Upper lobe of left lung (tissue), 6 donors: ENCODE measurements around the gene MTURN. TPM values are rescaled to one million over a fixed set of nuclear protein-coding genes. Genes with fewer than 3 reads are reported as not detected.
"Not testable (repeated sequence)": the region's sequence is repeated elsewhere in the genome, so short reads cannot be mapped to it uniquely, and the experiment has no call there.

Source experiments
- ATAC-seq, 2 donors: fragments of 200-7000 bp; cut with Tn5 transposase; one replicate each; pipeline ENCODE4 v1.9.1; 2022; ENCODE audit warnings: mild to moderate bottlenecking in 2 of 2, moderate library complexity in 2 of 2; ENCODE audit not compliant: low FRiP score in 2 of 2
- DNase-seq, 2 donors: peaks; one replicate each; pipeline ENCODE4 v3.0.0-alpha.2; 2019 to 2020
- H3K27ac ChIP-seq, 4 donors: fragments of 200-600 bp; sonication (generic); one replicate each; pipeline ENCODE4 v1.5.1; 2016 to 2019
- H3K27me3 ChIP-seq, 4 donors: fragments of 200-600 bp; sonication (generic); one replicate each; pipeline ENCODE4 v1.5.1; 2017 to 2019
- H3K36me3 ChIP-seq, 4 donors: fragments of 200-600 bp; sonication (generic); one replicate each; pipeline ENCODE4 v1.5.1; 2016 to 2019
- H3K4me1 ChIP-seq, 4 donors: fragments of 200-600 bp; sonication (generic); one replicate each; pipeline ENCODE4 v1.5.1; 2018 to 2019
- H3K4me3 ChIP-seq, 4 donors: fragments of 200-600 bp; sonication (generic); one replicate each; pipeline ENCODE4 v1.5.1; 2017 to 2019; ENCODE audit warnings: mild to moderate bottlenecking in 2 of 4, moderate library complexity in 1 of 4
- H3K9me3 ChIP-seq, 4 donors: fragments of 200-600 bp; sonication (generic); one replicate each; pipeline ENCODE4 v1.5.1; 2018 to 2019
- EP300 ChIP-seq, 4 donors: sonication (generic); formaldehyde crosslinking; IDR thresholded peaks; one replicate each; pipeline ENCODE4 v1.5.1; 2017; ENCODE audit warnings: antibody characterized with exemption in 4 of 4, control low read depth in 2 of 4
- POLR2A ChIP-seq, 4 donors: fragments of 450-650 bp; IDR thresholded peaks; one replicate each; pipeline ENCODE4 v1.5.1; 2016 to 2017; ENCODE audit warnings: antibody characterized with exemption in 4 of 4, mild to moderate bottlenecking in 2 of 4
- POLR2AphosphoS5 ChIP-seq, 2 donors: sonication (generic); formaldehyde crosslinking; IDR thresholded peaks; one replicate each; pipeline ENCODE4 v1.5.1; 2017; ENCODE audit warnings: antibody characterized with exemption in 2 of 2
- WGBS, 2 donors: methylation state at CpG; one replicate each; pipeline ENCODE4 v1.1.5; 2017 to 2018; 5-methylcytosine and 5-hydroxymethylcytosine counted together
- total RNA-seq, 6 donors: library from RNA; depleted of rRNA in 4 of 6; stranded (reverse); fragments of >200 nt in 4 of 6; gene quantifications; one replicate each; pipeline versions ENCODE4 v1.1.0 to v1.2.1, GENCODE V29; 2016 to 2021
- TF ChIP-seq, protein P1 (sequence below), 6 experiments: fragments of 450-650 bp in 4 of 6; fragments of 200-600 bp in 2 of 6; sonication (generic) in 2 of 6; IDR thresholded peaks; one replicate each; pipeline ENCODE4 v1.5.1; 2016 to 2019; ENCODE audit warnings: antibody characterized with exemption in 6 of 6
- donor health status: DM: no; HTN: no; CAD: no; lungs with moderate emphysema.
- donor health status: DM: no; HTN: yes; CAD: no; lungs with severe emphysema.

MTURN gene
- total RNA-seq, 6 donors from 2014 or later, result 27.2 to 112 (median 39.6) TPM

DNA sequence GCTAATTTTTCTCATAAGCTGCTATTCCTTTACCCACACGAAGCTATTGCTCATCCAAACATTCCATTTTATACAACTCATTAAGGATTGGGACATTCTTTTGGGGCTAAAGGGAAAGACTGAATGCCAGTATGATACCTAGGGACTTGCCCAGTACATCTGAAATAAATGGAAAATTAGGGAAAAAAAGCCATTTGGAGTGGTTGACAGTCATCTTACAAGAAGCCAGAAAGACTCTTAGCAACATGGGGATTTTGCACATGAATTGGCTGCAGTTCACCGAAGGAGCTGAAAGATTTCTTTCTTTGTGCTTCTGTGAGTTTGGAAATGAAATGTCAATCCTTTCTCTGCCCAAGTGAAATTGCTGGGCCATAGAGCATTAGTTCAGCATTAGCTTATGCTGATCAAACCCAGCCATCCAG lies 43.3 kb upstream of the MTURN start:
- DNase-seq (no peak), ATAC-seq (peak in 1 of 2 donors; percentile 71)

DNA sequence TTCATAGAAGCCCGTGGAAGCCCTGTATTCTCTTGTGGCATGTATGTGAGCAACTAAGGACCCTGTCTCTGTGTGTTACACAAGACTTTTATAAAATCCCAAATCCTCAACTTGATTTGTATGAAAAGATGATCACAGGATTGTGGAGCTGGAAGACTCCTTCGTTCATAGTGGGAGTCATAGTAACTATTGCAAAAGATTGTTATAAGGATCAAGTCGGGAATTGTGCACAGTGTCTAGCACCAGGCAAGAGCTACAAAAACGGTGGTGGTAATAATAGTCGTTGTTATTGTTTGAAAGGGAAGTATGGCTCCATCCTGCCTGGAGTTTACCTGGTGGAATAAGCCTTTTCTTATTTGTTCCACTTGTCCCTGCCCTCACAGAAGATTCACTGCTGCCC lies 42.8 kb upstream of the MTURN start:
- no peak for DNase-seq
- Histone ChIP-seq H3K27me3 (no peaks in the 10 kb centered on the region), H3K36me3 (no peaks in the 10 kb centered on the region), H3K4me1 (no peaks in the 10 kb centered on the region), H3K9me3 (no peaks in the 10 kb centered on the region), H3K4me3 (no peak overlapping the region), H3K27ac (no peak overlapping the region)
- TF ChIP-seq POLR2A (IDR thresholded peaks at IDR 0.05) (no peak), EP300 (IDR thresholded peaks at IDR 0.05) (no peak), POLR2AphosphoS5 (IDR thresholded peaks at IDR 0.05) (no peak)
- TF ChIP-seq, protein P1, sequence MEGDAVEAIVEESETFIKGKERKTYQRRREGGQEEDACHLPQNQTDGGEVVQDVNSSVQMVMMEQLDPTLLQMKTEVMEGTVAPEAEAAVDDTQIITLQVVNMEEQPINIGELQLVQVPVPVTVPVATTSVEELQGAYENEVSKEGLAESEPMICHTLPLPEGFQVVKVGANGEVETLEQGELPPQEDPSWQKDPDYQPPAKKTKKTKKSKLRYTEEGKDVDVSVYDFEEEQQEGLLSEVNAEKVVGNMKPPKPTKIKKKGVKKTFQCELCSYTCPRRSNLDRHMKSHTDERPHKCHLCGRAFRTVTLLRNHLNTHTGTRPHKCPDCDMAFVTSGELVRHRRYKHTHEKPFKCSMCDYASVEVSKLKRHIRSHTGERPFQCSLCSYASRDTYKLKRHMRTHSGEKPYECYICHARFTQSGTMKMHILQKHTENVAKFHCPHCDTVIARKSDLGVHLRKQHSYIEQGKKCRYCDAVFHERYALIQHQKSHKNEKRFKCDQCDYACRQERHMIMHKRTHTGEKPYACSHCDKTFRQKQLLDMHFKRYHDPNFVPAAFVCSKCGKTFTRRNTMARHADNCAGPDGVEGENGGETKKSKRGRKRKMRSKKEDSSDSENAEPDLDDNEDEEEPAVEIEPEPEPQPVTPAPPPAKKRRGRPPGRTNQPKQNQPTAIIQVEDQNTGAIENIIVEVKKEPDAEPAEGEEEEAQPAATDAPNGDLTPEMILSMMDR (IDR thresholded peaks at IDR 0.05), result no peak
- peak in 1 of 2 donors; percentile 66 for ATAC-seq
- WGBS, 2 donors, result 87 to 90% methylated on average over 5 of the region's 5 CpGs

More for the DNA sequence above, 43.3 kb upstream of the MTURN start:
- Histone ChIP-seq H3K4me1 (no peaks in the 10 kb centered on the region), H3K27ac (no peak overlapping the region), H3K36me3 (no peaks in the 10 kb centered on the region), H3K4me3 (no peak overlapping the region), H3K9me3 (no peaks in the 10 kb centered on the region), H3K27me3 (no peaks in the 10 kb centered on the region)
- 78 to 80% methylated on average over 2 of the region's 2 CpGs for WGBS, 2 donors
- no peak for TF ChIP-seq POLR2A (IDR thresholded peaks at IDR 0.05)
- TF ChIP-seq, protein P1 (IDR thresholded peaks at IDR 0.05), result no peak
- TF ChIP-seq EP300 (IDR thresholded peaks at IDR 0.05), result no peak
- TF ChIP-seq POLR2AphosphoS5 (IDR thresholded peaks at IDR 0.05), result no peak

DNA sequence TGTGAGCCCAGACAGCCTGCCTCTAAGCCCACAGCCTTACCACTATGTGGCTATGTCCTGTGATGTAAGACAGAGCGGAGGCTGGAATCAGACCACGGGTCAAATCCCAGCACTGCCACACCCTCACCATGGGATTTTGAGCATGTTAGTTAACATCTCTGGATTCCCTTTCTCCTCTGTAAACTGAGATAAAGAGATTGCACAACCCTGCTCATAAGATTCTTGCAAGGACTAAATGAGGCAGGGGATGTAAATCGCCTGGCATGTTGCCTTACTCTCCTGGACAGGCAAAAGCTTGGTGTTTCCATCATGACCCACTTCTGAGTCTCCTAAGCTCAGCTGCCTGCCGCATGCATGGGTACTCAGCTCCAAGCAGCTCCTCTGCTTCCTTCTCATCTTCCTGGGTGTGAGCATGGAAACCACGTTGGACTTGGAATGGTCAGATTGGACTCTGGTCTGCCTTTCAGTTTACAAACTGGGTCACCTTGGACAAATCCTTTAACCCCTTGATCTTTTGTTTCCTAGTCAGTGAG lies 41.3 kb upstream of the MTURN start:
- Histone ChIP-seq H3K4me1 (no peaks in the 10 kb centered on the region), H3K36me3 (no peaks in the 10 kb centered on the region), H3K27me3 (no peaks in the 10 kb centered on the region), H3K9me3 (no peaks in the 10 kb centered on the region), H3K4me3 (no peak overlapping the region), H3K27ac (no peak overlapping the region)
- 68 to 76% methylated on average over 5 of the region's 5 CpGs for WGBS, 2 donors
- DNase-seq (no peak), ATAC-seq (peak; percentile 15 to 94)
- TF ChIP-seq POLR2A (IDR thresholded peaks at IDR 0.05) (no peak), EP300 (IDR thresholded peaks at IDR 0.05) (no peak), POLR2AphosphoS5 (IDR thresholded peaks at IDR 0.05) (no peak)
- TF ChIP-seq, protein P1 (IDR thresholded peaks at IDR 0.05), result no peak

DNA sequence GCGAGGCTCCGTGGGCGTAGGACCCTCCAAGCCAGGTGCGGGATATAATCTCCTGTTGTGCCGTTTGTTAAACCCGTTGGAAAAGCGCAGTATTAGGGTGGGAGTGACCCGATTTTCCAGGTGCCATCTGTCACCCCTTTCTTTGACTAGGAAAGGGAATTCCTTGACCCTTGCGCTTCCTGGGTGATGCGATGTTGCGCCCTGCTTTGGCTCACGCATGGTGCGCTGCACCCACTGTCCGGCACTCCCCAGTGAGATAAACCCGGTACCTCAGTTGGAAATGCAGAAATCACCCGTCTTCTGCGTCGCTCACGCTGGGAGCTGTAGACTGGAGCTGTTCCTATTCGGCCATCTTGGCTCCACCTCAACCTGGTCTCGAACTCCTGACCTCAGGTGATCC lies 36.2 kb upstream of the MTURN start:
- not testable (repeated sequence) for H3K27me3 ChIP-seq, H3K36me3 ChIP-seq, H3K9me3 ChIP-seq, H3K27ac ChIP-seq, ATAC-seq, H3K4me1 ChIP-seq, H3K4me3 ChIP-seq
- 93 to 98% methylated on average over 18 to 21 of the region's 21 CpGs for WGBS, 2 donors
- DNase-seq, result peak in 1 of 2 donors; percentile 24

DNA sequence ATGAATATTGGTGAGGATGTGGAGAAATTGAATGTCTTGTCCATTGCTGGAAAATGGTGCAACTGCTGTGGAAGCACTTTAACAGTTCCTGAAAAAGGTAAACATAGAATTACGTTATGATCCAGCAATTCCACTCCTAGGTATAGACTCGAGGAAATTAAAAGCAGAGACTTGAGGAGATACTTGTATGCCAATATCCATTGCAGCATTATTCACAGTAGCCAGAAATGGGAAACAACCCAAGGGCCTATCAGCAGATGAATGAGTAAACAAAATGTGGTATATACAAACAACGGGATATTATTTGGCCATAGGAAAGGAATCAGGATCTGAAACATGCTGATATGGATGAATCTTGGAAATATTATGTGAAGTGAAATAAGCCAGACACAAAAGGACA lies 32.5 kb upstream of the MTURN start:
- Histone ChIP-seq H3K9me3 (no peaks in the 10 kb centered on the region), H3K36me3 (no peaks in the 10 kb centered on the region), H3K4me1 (no peaks in the 10 kb centered on the region), H3K27me3 (no peaks in the 10 kb centered on the region), H3K4me3 (no peak overlapping the region), H3K27ac (no peak overlapping the region)
- WGBS, 2 donors, result 45 to 48% methylated on average over 3 of the region's 3 CpGs
- DNase-seq (no peak), ATAC-seq (no peak)
- TF ChIP-seq POLR2AphosphoS5 (IDR thresholded peaks at IDR 0.05) (no peak), EP300 (IDR thresholded peaks at IDR 0.05) (no peak), POLR2A (IDR thresholded peaks at IDR 0.05) (no peak)
- TF ChIP-seq, protein P1 (IDR thresholded peaks at IDR 0.05), result no peak
